ENCODE data around the gene RAD23A. TPM values are rescaled to one million over a fixed set of nuclear protein-coding genes. Genes with fewer than 3 reads are reported as not detected.

The RAD23A gene
- total and polyA plus RNA-seq, 10 of the 15 experiments (the other 5 are each of a cell fraction or from before 2014, with no cell fraction given): 8.8 to 198 (median 119) TPM

- no peak; the same call in 1 of the 2 replicates for TF ChIP-seq PAX5 (IDR thresholded peaks at IDR 0.05; ENCODE audit: borderline replicate concordance, low read depth, low read length)
- TF ChIP-seq MTA3 (IDR thresholded peaks at IDR 0.05; ENCODE audit: borderline replicate concordance, low read length): no peak
- peak; percentile 98 for TF ChIP-seq SIN3A (IDR thresholded peaks at IDR 0.05; ENCODE audit: low read depth, low read length)
- TF ChIP-seq USF2 (IDR thresholded peaks at IDR 0.05; ENCODE audit: borderline replicate concordance, low read depth, low read length): peak; percentile 68
- TF ChIP-seq TCF12 (IDR thresholded peaks at IDR 0.05; ENCODE audit: low read depth, low read length): 0 out of 2 replicates have a peak, but pooled peaks have one; percentile 65
- peak; percentile 49; the same call in 1 of the 2 replicates for TF ChIP-seq HDGF (IDR thresholded peaks at IDR 0.05)
- TF ChIP-seq MEF2B (IDR thresholded peaks at IDR 0.05; ENCODE audit: partially characterized antibody, poor library complexity, severe bottlenecking): no peak
- TF ChIP-seq SMARCA5 (IDR thresholded peaks at IDR 0.05): peak; percentile 54; the same call in 1 of the 2 replicates
- no peak for TF ChIP-seq ZNF217 (IDR thresholded peaks at IDR 0.05)
- peak; percentile 2 for TF ChIP-seq MYC (IDR thresholded peaks at IDR 0.05; ENCODE audit: insufficient read depth, insufficient read length, insufficient replicate concordance, low read length, severe bottlenecking)
- TF ChIP-seq RAD51 (IDR thresholded peaks at IDR 0.05): peak; percentile 97
- peak; percentile 18 for TF ChIP-seq SIX5 (IDR thresholded peaks at IDR 0.05; ENCODE audit: low read depth, low read length, severe bottlenecking)
- no peak for TF ChIP-seq CHD4 (IDR thresholded peaks at IDR 0.05)
- TF ChIP-seq WRNIP1 (IDR thresholded peaks at IDR 0.05; ENCODE audit: borderline replicate concordance, low read depth, low read length): no peak
- no peak for TF ChIP-seq TBL1XR1 (IDR thresholded peaks at IDR 0.05; ENCODE audit: low read depth, low read length)
- no peak for TF ChIP-seq CUX1 (IDR thresholded peaks at IDR 0.05; ENCODE audit: insufficient replicate concordance, low read depth, low read length)
- TF ChIP-seq ZNF384 (IDR thresholded peaks at IDR 0.05; ENCODE audit: borderline replicate concordance, low read depth, low read length): no peak
- peak; percentile 60; the same call in 1 of the 2 replicates for TF ChIP-seq MTA2 (IDR thresholded peaks at IDR 0.05; ENCODE audit: low read depth)
- TF ChIP-seq ZBED1 (IDR thresholded peaks at IDR 0.05; ENCODE audit: borderline replicate concordance): peak; percentile 66; the same call in 1 of the 2 replicates
- no peak for TF ChIP-seq ZBTB33 (IDR thresholded peaks at IDR 0.05)
- TF ChIP-seq MAX (IDR thresholded peaks at IDR 0.05; ENCODE audit: low read depth, low read length): peak; percentile 89
- peak; percentile 53 for TF ChIP-seq CREM (IDR thresholded peaks at IDR 0.05; ENCODE audit: low read depth)
- TF ChIP-seq CBFB (IDR thresholded peaks at IDR 0.05; ENCODE audit: low read depth): peak; percentile 65; the same call in 1 of the 2 replicates
Measured at GRCh38 chr19:12937927-12938778, 7.5 kb upstream of the RAD23A start, which contains the start of gene CALR (continued).

Data from GM12878 (cell line).